Activated CD4-positive, CD25-positive, alpha-beta regulatory T cell (primary cell): ENCODE results near the gene FKBP2.
A peak's percentile ranks its signal among the peaks of the same experiment; 100 is the strongest.
"Not testable (repeated sequence)": the region's sequence is repeated elsewhere in the genome, so short reads cannot be mapped to it uniquely, and the experiment has no call there.

Experiments used
- DNase-seq, 4 experiments: peaks; one replicate each; lab custom pipeline; 2025; lab: John Stamatoyannopoulos, UW

The FKBP2 gene

GRCh38 chr11:64234647-64235379 lies 6.1 kb upstream of the FKBP2 start:
- DNase-seq, result peak in 2 of 4 experiments; percentile 39 to 50

GRCh38 chr11:64235437-64236161 lies 5.3 kb upstream of the FKBP2 start:
- no peak for DNase-seq

- no peak for DNase-seq
Observed at GRCh38 chr11:64237484-64237951, 3.4 kb upstream of the FKBP2 start.

DNA sequence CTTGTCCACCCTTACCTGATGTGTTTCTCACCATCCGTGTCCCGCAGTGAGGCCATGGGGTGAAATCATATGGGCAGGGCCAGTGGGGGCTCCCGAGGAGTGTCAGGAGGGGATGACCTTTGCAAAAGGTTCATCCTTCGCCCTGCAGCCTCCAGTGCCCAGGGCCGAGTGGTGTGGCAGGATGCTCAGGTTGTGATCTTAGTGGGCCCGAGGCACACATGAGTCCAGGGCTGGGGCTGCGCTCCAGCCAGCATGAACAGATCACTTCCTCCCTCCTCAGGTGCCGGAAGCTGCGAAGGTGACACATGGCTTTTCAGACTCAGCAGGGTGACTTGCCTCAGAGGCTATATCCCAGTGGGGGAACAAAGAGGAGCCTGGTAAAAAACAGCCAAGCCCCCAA lies 2.8 kb upstream of the FKBP2 start:
- no peak for DNase-seq

GRCh38 chr11:64238999-64239398 lies 1.9 kb upstream of the FKBP2 start:
- no peak for DNase-seq

GRCh38 chr11:64239662-64240434 lies 1.0 kb upstream of the FKBP2 start:
- no peak for DNase-seq

DNA sequence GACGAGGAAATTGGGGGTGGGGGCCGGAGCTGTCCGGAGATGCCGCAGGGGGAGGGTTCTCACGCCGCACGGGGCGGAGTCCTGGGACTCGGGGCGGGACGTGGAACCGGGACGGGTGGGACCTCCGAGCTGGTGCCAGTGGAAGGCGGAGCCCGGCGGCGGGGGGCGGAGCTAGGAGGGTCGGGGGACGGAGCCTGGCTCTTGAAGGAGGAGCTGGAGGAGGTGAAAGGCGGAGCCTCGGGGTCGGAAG lies 271 bp downstream of the FKBP2 start:
- peak; percentile 99 for DNase-seq

DNA sequence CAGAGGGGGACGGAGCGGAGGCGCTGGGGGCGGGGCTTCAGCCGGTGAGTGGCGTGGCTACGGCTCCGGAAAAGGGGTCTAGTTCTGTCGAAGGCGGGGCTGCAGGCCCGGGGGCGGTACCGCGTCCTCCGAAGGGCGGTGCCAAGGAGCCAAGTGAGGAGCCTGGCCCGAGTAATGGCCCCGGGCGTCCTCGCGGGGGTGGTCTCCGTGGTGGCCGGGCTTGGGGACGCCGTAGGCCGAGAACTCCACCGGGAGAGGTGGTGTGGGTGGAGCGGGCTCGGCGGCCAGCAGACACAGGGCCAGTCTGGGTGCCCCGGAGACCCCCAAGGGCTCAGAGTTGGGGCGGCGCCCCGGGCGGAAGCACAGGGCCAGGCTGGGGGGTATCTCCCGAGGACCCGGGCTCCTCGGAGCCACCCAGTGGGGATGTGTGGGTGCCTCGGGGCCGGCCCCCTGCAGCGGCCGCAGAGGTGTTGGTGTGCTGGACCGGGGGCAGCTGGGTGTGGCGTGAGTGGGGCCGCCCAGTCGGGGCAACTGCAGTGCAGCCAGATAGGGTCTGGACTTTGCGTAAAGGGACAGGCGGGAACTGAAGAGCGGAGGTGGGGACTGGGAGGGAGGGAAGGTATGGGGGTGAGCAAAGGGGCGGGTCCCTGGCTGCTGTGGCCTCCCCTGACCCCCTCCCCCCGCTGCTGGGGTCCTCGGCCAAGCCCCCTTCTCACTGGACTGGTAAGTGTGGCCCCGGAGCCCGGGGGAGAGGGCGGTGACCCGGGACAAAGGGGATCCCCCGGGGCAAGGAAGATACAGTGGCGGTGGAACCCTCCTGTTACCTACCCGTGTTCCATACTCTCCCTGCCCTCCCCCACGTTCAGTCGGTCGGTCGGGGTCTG lies 838 bp downstream of the FKBP2 start:
- DNase-seq, result no peak

DNA sequence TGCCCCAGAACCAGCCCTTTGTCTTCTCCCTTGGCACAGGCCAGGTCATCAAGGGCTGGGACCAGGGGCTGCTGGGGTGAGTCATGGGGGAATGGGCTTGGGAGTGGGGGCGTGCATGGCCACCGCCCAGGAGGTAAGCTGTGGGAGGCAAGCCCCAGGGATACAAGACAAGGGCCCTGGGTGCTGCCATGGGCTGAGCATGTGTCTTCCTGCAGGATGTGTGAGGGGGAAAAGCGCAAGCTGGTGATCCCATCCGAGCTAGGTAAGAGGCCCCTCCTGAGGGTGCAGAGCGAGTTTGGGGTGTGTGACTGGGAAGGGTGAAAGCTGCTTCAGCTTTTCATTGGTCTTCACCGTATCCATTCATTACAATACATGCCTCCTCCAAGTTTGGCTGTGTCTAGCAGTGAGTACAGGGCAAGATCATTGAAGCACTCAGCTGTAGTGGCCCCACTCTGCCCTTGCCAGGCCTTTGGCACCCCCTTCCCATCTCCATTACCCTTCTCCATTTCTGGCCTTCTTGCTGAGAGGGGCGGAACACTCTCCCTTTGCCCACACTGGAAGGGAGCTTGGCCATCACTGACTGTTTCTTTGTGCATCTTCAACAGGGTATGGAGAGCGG lies 2.5 kb downstream of the FKBP2 start:
- no peak for DNase-seq

- no peak for DNase-seq
Observed at GRCh38 chr11:64244107-64244506, 3.2 kb downstream of the FKBP2 start.

DNA sequence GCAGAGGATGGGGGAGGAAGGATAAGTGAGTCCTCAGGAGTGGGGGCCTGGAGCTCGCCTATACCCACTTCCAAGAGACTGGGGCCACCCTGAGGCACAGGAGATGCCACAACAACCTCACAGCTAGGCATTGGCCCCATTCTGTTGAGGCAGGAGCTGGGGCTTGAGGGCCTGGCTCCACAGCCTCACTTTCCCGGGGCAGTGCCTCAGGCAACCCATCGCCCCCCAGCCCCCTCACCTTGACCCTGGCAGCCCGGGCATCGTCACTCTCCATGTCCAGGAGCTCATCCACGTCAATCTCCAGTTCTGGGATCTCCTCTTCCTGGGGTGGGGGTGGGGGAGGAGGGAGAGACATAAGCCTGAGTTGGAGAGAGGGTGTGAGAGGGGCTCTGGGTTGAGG lies 4.1 kb downstream of the FKBP2 start:
- DNase-seq, result no peak

GRCh38 chr11:64245401-64245796 lies 4.5 kb downstream of the FKBP2 start:
- DNase-seq, result peak in 1 of 4 experiments; percentile 34

GRCh38 chr11:64245797-64246620 lies 5.1 kb downstream of the FKBP2 start:
- DNase-seq, result peak; percentile 31 to 71 (median 50)

DNA sequence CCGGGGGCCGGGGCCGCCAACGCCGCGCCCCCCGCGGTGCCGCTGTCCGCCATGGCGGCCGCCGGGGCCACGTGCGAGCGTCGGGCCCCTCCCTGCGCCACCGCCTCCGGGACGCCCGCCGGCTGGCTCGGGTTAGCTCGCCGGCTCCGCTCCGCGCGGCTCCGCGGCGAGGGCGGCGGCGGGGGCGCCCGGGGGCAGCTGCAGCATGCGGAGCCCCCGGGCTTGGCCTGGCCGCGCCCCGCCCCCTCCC lies 5.7 kb downstream of the FKBP2 start:
- DNase-seq, result not testable (repeated sequence)

DNA sequence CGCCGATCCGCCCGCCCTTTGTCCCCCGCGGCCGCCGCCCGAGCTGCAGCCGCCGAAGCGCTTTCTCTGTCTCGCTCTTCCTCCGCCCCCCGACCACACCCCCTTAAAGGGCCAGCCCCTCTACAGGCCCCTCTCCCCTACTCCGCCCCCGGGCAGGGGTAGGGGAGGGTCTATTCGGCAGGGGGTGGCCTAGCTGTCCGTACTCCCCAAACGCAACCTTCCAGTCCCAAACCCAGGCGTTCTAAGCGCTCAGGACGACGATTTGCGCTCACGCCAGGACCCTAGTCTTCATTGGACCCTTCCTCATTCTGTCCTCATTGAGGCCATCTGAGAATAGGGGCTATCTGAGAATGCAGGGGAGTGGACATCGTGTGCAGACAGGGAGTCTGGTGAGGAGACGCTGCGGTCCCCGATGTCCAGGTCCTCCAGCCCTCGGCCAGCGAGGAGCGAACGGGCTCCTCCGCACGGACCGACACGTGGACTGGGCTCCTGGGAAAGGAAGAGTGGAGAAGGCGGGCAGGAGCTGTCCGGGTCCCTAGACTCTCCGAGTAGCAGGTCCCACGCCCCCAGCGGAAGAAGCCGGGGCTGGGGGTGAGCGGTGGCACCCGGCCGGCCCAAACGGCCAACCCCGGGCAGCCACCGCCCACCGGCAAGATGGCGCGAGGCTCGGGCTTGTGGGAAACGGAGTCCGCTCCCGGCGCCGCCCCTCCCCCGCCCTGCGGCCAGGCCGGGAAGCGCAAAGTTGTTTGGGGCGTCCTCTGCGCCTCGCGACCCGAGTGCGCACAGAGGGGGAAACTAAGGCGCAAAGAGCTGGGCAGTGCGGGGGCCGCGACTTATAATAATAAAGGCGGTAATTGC lies 6.2 kb downstream of the FKBP2 start, which contains the start of gene PPP1R14B:
PPP1R14B (minus strand) TSS at position 73 of the 858 bp plus-strand sequence. CDS start 270 bp downstream, outside the sequence.
- peak; percentile 62 to 71 (median 67) for DNase-seq

DNA sequence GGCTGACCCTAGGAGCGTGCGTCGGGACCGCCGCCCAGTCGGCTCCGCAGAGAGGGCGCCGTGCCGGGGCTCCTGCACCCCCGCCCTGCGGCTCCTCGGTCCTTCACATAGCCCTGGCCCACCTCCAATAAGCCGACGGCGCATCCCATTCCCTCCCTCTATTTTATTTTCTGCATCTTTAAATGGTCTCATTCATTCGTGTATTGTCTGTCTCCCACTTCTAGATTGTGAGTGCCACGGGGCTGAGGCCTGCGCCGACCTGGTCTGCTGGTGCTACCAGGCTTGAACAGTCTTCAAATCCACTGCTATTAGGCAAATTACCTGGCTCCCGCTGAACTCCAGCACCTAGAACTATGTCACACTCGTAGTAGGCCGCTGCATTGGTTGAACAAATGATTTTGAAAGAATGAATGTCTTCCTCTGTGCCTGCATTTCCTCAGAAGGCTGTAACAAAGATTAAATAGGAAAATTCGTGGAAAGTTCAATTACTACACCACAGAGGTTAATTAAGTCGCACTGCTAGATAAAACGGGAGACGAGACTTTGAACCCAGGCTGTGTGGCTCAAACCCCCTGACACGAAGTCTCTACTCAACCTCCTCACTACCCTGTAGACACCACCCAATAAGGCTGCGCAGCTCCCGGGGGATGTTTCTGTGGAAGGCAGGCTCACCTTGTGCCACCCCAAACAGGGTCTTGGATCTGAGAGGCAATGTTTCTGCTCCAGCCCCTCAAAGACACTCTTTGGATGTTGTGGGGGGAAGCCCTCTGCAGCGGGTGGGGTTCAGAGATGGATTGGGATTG lies 7.0 kb downstream of the FKBP2 start:
- DNase-seq, result no peak

- DNase-seq, result no peak
Observed at GRCh38 chr11:64248578-64248977, 7.7 kb downstream of the FKBP2 start.

DNA sequence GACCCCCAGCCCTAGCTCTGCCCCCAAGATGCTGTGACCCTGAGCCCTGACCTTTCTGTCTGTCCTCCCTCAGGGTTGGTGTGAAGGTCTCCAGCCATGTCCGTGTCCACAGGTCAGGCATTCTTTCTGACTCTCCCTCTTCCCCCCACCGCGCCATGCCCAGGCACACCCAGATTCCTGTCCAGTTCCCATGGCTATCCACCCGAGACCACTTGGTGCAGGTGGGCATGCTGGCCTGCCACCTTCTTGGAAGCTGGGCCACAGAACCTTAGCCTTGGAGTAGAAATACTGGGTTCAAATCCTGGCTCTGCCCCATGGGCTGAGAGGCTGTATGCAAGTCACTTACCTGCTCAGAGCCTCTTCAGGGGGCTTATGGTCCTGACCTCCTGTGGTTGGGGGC lies 8.1 kb downstream of the FKBP2 start:
- DNase-seq, result no peak
